GM10266 (cell line): ENCODE measurements around the gene BSN.

ENCODE experiments used
- DNase-seq: peaks from one replicate; pipeline ENCODE4 v3.0.0; 2012; ENCODE audit errors: extremely low spot score
- CTCF ChIP-seq: IDR thresholded peaks from 2 replicates; pipeline ENCODE4 v1.5.1; 2012; ENCODE audit warnings: mild to moderate bottlenecking, low read depth; ENCODE audit not compliant: control insufficient read depth, insufficient read depth; ENCODE audit errors: missing control alignments

BSN gene

DNA sequence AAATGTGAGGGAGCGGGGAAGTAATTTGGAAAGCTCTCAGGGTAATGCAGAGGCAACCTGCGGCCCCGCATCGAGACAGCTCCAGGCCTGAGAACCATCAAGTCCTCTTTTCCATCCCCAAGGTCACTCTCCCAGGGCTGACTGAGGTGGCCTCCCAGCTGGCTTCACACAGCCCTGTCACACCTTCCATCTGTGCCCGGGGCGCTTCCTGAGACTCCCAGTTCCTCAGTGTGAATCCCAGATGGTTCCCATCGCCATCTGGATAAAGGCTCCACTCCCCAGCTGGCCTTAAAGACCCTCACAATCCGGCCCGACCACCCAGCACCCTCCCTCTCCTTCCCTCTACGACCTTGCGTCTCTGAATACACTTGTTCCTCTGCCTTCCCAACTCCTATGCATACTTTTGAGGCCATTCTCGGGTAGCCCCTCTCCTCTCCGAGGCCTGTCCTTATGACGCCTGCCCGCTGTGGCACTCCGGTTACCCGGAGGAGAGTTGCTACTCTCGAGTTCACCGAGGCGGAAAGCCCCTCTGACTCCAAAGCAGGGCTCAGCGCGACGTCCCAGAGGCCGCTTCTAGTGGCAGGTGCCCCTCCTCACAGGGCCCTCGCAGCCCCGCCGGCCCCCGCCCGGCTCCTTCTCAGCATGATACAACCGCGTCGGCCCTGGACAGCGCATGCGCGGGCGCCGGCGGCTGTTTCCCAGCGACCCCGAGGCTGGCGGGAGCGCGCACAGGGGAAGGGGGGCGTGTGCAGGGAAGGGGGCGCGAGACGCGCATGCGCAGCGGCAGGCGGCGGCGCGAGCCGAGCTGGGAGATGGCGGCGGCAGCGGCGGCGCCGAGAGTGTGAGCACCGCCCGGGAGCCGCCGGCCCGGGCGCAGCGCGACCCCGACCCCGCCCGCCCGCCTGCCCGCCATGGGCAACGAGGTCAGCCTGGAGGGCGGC lies at the start of gene BSN:
BSN (plus strand) TSS at position 786 of the 941 bp plus-strand sequence; CDS start at position 912, 126 bp downstream.
- TF ChIP-seq CTCF: no peak
- DNase-seq: peak; percentile 100

- no peak for TF ChIP-seq CTCF
- DNase-seq: no peak
Measured at GRCh38 chr3:49506906-49507305, 47.4 kb upstream of the BSN start.

DNA sequence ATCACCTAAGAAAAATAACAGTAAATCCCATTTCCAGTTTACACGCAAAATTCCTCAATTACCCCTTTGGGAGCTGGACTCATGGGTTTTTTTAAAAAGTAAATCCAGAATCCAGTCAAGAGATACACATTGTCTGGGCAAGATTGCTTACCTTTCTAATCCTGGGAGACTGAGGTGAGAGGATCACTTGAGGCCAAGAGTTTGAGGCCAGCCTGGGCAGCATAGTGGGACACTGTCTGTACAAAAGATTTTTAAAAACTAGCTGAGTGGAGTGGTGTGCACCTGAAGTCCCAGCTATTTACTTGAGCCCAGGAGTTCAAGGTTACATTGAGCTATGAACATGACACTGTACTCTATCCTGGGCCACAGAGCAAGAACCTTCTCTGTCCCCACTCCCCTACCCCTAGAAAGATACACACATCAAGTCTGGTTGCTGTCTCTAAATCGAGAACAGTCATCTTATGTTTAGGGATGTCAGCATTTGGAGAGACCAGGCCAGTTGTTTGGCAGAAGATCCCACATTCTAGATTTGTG lies 45.2 kb upstream of the BSN start:
- TF ChIP-seq CTCF: no peak
- no peak for DNase-seq

DNA sequence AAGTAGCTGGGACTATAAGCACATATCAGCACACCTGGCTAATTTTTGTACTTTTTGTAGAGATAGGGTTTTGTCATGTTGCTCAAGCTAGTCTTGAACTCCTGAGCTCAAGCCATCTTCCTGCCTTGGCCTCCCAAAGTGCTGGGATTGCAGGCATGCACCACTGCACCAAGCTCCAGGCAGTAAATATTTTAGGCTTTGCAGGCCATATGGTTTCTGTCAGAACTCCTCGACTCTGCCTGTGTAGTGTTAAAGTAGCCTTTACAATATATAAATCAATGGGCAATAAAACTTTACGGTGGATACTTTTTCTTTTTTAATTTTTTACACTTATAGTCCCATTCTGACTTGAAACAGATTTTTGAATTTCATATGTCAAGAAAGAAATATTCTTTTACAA lies 42.6 kb upstream of the BSN start:
- no peak for DNase-seq
- no peak for TF ChIP-seq CTCF

DNA sequence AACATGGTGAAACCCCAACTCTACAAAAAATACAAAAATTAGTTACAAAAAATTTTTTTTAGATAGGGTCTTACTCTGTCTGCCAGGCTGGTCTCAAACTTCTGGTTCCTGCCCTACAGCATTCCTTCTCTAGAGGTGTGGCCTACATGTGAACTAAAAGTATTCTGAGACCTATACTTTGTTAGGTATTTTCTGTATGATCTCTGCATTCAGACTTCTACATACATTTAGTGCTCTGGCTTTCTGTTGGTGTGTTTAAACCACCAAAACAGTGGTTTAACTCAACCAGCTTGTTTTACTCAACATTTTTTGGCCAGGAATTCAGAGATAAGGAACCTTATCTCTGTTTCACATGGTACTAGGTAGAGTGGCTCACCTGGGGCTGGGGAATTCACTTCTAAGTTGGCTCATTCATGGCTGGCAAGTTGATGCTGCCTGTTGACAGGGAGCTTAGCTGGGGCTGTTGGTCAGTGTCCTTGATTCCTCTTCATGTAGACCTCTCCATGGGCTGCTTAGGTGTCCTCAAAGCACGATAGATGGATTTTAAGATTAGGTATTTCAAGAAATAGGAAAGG lies 41.4 kb upstream of the BSN start:
- no peak for DNase-seq
- no peak for TF ChIP-seq CTCF

GRCh38 chr3:49513494-49514124 lies 40.7 kb upstream of the BSN start:
- TF ChIP-seq CTCF: no peak
- no peak for DNase-seq

- TF ChIP-seq CTCF: no peak
- DNase-seq: no peak
Measured at GRCh38 chr3:49518016-49518415, 36.3 kb upstream of the BSN start.
